Hepatocyte (in vitro differentiated cells): ENCODE results near the gene GJB3. TPM values are rescaled to one million over a fixed set of nuclear protein-coding genes. Genes with fewer than 3 reads are reported as not detected.

Experiments
- DNase-seq: peaks from one replicate; pipeline ENCODE4 v3.0.0-alpha.2; 2016; ENCODE audit warnings: low spot score
- H2AFZ ChIP-seq: fragments of 200-600 bp; sonication (generic); 2 replicates; pipeline ENCODE4 v1.6.0; 2016; ENCODE audit warnings: antibody characterized with exemption, mild to moderate bottlenecking
- H3K27ac ChIP-seq: fragments of 200-600 bp; sonication (generic); 2 replicates; pipeline ENCODE4 v1.5.1; 2016; ENCODE audit warnings: mild to moderate bottlenecking
- H3K27me3 ChIP-seq: fragments of 200-600 bp; sonication (generic); 2 replicates; pipeline ENCODE4 v1.6.1; 2016
- H3K36me3 ChIP-seq: fragments of 200-600 bp; sonication (generic); replicated peaks from 2 replicates; pipeline ENCODE4 v1.5.1; 2016; ENCODE audit warnings: low read depth; ENCODE audit not compliant: insufficient read depth
- H3K4me1 ChIP-seq: fragments of 200-600 bp; sonication (generic); 2 replicates; pipeline ENCODE4 v1.5.1; 2016; ENCODE audit warnings: mild to moderate bottlenecking, moderate library complexity; ENCODE audit not compliant: insufficient read depth
- H3K4me2 ChIP-seq: fragments of 200-600 bp; sonication (generic); 2 replicates; pipeline ENCODE4 v1.6.0; 2016
- H3K4me3 ChIP-seq: fragments of 200-600 bp; sonication (generic); 2 replicates; pipeline ENCODE4 v1.5.1; 2016; ENCODE audit warnings: mild to moderate bottlenecking
- H3K79me2 ChIP-seq: fragments of 200-600 bp; sonication (generic); 2 replicates; pipeline ENCODE4 v1.6.0; 2017; ENCODE audit warnings: mild to moderate bottlenecking
- H3K9me2 ChIP-seq: fragments of 200-600 bp; sonication (generic); replicated peaks from 2 replicates; pipeline ENCODE4 v1.6.0; 2017; ENCODE audit warnings: mild to moderate bottlenecking; ENCODE audit not compliant: insufficient read depth
- H3K9me3 ChIP-seq: fragments of 200-600 bp; sonication (generic); 2 replicates; pipeline ENCODE4 v1.5.1; 2016; ENCODE audit warnings: low read depth, mild to moderate bottlenecking
- H4K20me1 ChIP-seq: fragments of 200-600 bp; sonication (generic); 2 replicates; pipeline ENCODE4 v1.6.0; 2016; ENCODE audit warnings: mild to moderate bottlenecking; ENCODE audit not compliant: insufficient read depth, poor library complexity, severe bottlenecking
- CTCF ChIP-seq: fragments of 200-600 bp; sonication (generic); IDR thresholded peaks from 2 replicates; pipeline ENCODE4 v1.5.1; 2016; ENCODE audit warnings: antibody characterized with exemption, mild to moderate bottlenecking; ENCODE audit not compliant: poor library complexity
- EZH2 ChIP-seq: fragments of 200-600 bp; sonication (generic); IDR thresholded peaks from 2 replicates; pipeline ENCODE4 v1.6.1; 2016; ENCODE audit warnings: antibody characterized with exemption, mild to moderate bottlenecking, borderline replicate concordance
- EZH2phosphoT487 ChIP-seq: fragments of 200-600 bp; sonication (generic); IDR thresholded peaks from one replicate; pipeline ENCODE4 v1.6.1; 2018; ENCODE audit warnings: antibody characterized with exemption, mild to moderate bottlenecking, low read depth, moderate library complexity; ENCODE audit not compliant: unreplicated experiment, severe bottlenecking
- WGBS: methylation state at CpG from one replicate; pipeline ENCODE4 v1.1.6; 2016; ENCODE audit warnings: low lambda C conversion rate; ENCODE audit errors: missing lambda C conversion rate; 5-methylcytosine and 5-hydroxymethylcytosine counted together
- polyA plus RNA-seq: library from polyadenylated mRNA; unstranded; fragments of >200 nt; fragmentation: Nextera tagmentation; extraction: Ambion mirVana; gene quantifications from 2 replicates; pipeline ENCODE4 v1.2.1, GENCODE V29; 2016
- total RNA-seq: library from RNA; depleted of rRNA; stranded (reverse); fragments of >200 nt; gene quantifications from 2 replicates; pipeline ENCODE4 v1.2.3, GENCODE V29; 2014

The GJB3 gene
- total and polyA plus RNA-seq, 2 experiments from 2014 or later: 2.0 to 3.2 TPM

GRCh38 chr1:34762474-34763141 lies 18.4 kb upstream of the GJB3 start:
- no peak for DNase-seq
- H2AFZ ChIP-seq: no peak overlapping the region
- WGBS: 71% methylated on average over 7 of the region's 7 CpGs
- no peaks in the 10 kb centered on the region for H3K9me2 ChIP-seq
- H3K36me3 ChIP-seq: no peaks in the 10 kb centered on the region
- peak overlapping the region; percentile 62 for H3K4me2 ChIP-seq
- H3K4me1 ChIP-seq: peaks cover 21% of the 10 kb centered on the region
- TF ChIP-seq CTCF: no peak
- TF ChIP-seq EZH2phosphoT487: no peak
- TF ChIP-seq EZH2: no peak
- H3K79me2 ChIP-seq: no peaks in the 10 kb centered on the region
- H3K9me3 ChIP-seq: no peaks in the 10 kb centered on the region
- no peaks in the 10 kb centered on the region for H4K20me1 ChIP-seq
- no peak overlapping the region for H3K4me3 ChIP-seq
- H3K27ac ChIP-seq: peak overlapping the region; percentile 94
- H3K27me3 ChIP-seq: no peaks in the 10 kb centered on the region

GRCh38 chr1:34763142-34763781 lies 17.8 kb upstream of the GJB3 start:
- Histone ChIP-seq H3K79me2 (no peaks in the 10 kb centered on the region), H3K9me2 (no peaks in the 10 kb centered on the region), H4K20me1 (no peaks in the 10 kb centered on the region), H2AFZ (no peak overlapping the region), H3K9me3 (no peaks in the 10 kb centered on the region), H3K4me2 (peak overlapping the region; percentile 62), H3K27ac (peak overlapping the region; percentile 94), H3K27me3 (no peaks in the 10 kb centered on the region), H3K4me3 (no peak overlapping the region), H3K4me1 (peaks cover 21% of the 10 kb centered on the region), H3K36me3 (no peaks in the 10 kb centered on the region)
- TF ChIP-seq EZH2 (no peak), EZH2phosphoT487 (no peak), CTCF (no peak)
- peak; percentile 70 for DNase-seq
- WGBS: 25% methylated on average over 7 of the region's 8 CpGs

GRCh38 chr1:34768856-34769255 lies 12.2 kb upstream of the GJB3 start:
- Histone ChIP-seq H3K9me2 (no peaks in the 10 kb centered on the region), H3K4me1 (peaks cover 3% of the 10 kb centered on the region), H3K4me3 (no peak overlapping the region), H3K79me2 (no peaks in the 10 kb centered on the region), H2AFZ (no peak overlapping the region), H4K20me1 (no peaks in the 10 kb centered on the region), H3K4me2 (no peak overlapping the region), H3K9me3 (no peaks in the 10 kb centered on the region), H3K36me3 (no peaks in the 10 kb centered on the region), H3K27me3 (no peaks in the 10 kb centered on the region), H3K27ac (no peak overlapping the region)
- TF ChIP-seq CTCF (no peak), EZH2phosphoT487 (no peak), EZH2 (no peak)
- no peak for DNase-seq
- 84% methylated on average over 3 of the region's 3 CpGs for WGBS
